HL-60 (cell line): ENCODE data around the gene LRRK1.

Experiments
- DNase-seq, 2 experiments: peaks; one replicate each; pipeline ENCODE4 v3.0.0-alpha.2; 2010 to 2020; ENCODE audit warnings: low read depth in 1 of 2, low spot score in 1 of 2
- H3K27ac ChIP-seq: fragments of 250-450 bp; sonication (Bioruptor Pico); replicated peaks from 2 replicates; pipeline ENCODE4 v1.5.1; 2020; ENCODE audit warnings: mild to moderate bottlenecking, moderate library complexity
- H3K27me3 ChIP-seq: fragments of 250-450 bp; sonication (Bioruptor Pico); 2 replicates; pipeline ENCODE4 v1.5.1; 2021; ENCODE audit warnings: mild to moderate bottlenecking, moderate library complexity; ENCODE audit not compliant: insufficient read depth, poor library complexity, severe bottlenecking
- H3K4me3 ChIP-seq: replicated peaks from 2 replicates; pipeline ENCODE4 v1.5.1; 2011; ENCODE audit warnings: mild to moderate bottlenecking, control low read depth, low read length; ENCODE audit not compliant: insufficient read depth
- CTCF ChIP-seq: IDR thresholded peaks from one replicate; pipeline ENCODE4 v1.5.1; 2011; ENCODE audit warnings: low read length, control low read depth, inconsistent platforms; ENCODE audit not compliant: insufficient read depth
- GABPA ChIP-seq: IDR thresholded peaks from 2 replicates; pipeline ENCODE4 v1.6.1; 2012; ENCODE audit warnings: low read depth
- POLR2AphosphoS5 ChIP-seq: IDR thresholded peaks from 2 replicates; pipeline ENCODE4 v1.6.1; 2012; ENCODE audit warnings: low read depth
- REST ChIP-seq: IDR thresholded peaks from 2 replicates; pipeline ENCODE4 v1.6.1; 2012; ENCODE audit warnings: low read depth; ENCODE audit not compliant: insufficient replicate concordance
- SPI1 ChIP-seq: IDR thresholded peaks from 2 replicates; pipeline ENCODE4 v1.6.1; 2012; ENCODE audit warnings: low read depth, mild to moderate bottlenecking, borderline replicate concordance

LRRK1 gene

GRCh38 chr15:100914876-100915275 is 4.3 kb upstream of the LRRK1 start:
- H3K4me3 ChIP-seq = no peak overlapping the region

GRCh38 chr15:100918034-100918689 is 995 bp upstream of the LRRK1 start:
- H3K27ac ChIP-seq = peak overlapping the region; percentile 97
- DNase-seq = peak; percentile 75 to 91
- peak overlapping the region; percentile 56 for H3K4me3 ChIP-seq
- TF ChIP-seq SPI1 = peak; percentile 20; the same call in 1 of the 2 replicates
- no peak; the same call in 1 of the 2 replicates for TF ChIP-seq POLR2AphosphoS5
- no peak for TF ChIP-seq REST
- peak; percentile 69 for TF ChIP-seq CTCF
- no peak for TF ChIP-seq GABPA
- H3K27me3 ChIP-seq = no peaks in the 10 kb centered on the region

More at GRCh38 chr15:100914876-100915275, 4.3 kb upstream of the LRRK1 start:
- TF ChIP-seq GABPA (no peak), SPI1 (no peak)
- DNase-seq = no peak
- H3K27me3 ChIP-seq = no peaks in the 10 kb centered on the region
- no peak overlapping the region for H3K27ac ChIP-seq

- DNase-seq = peak in 1 of 2 experiments; percentile 25
- TF ChIP-seq POLR2AphosphoS5 (no peak), GABPA (no peak), REST (no peak), CTCF (no peak), SPI1 (no peak)
- H3K27me3 ChIP-seq = no peaks in the 10 kb centered on the region
- H3K4me3 ChIP-seq = peak overlapping the region; percentile 65
- peak overlapping the region; percentile 85 for H3K27ac ChIP-seq
These were observed 586 bp downstream of the LRRK1 start for GRCh38 chr15:100919481-100920405.

- Histone ChIP-seq H3K27ac (no peak overlapping the region; the same call in 1 of the 2 replicates), H3K27me3 (no peaks in the 10 kb centered on the region)
These were observed 1.5 kb downstream of the LRRK1 start for GRCh38 chr15:100920516-100921135.

More at GRCh38 chr15:100920516-100921135, 1.5 kb downstream of the LRRK1 start:
- no peak for DNase-seq
- TF ChIP-seq CTCF (no peak), GABPA (no peak), SPI1 (no peak), REST (peak; percentile 39), POLR2AphosphoS5 (no peak)
- H3K4me3 ChIP-seq = peak overlapping the region; percentile 65
